GM23338 (cell line): ENCODE data around the gene SHANK1. TPM values are rescaled to one million over a fixed set of nuclear protein-coding genes. Genes with fewer than 3 reads are reported as not detected.

ENCODE experiments used
- ATAC-seq: fragments of 200-7000 bp; cut with Tn5 transposase; 3 replicates; pipeline ENCODE4 v1.9.1; 2020
- DNase-seq: peaks from one replicate; pipeline ENCODE4 v3.0.0-alpha.2; 2015; ENCODE audit warnings: low spot score
- H2AFZ ChIP-seq: fragments of 200-600 bp; sonication (generic); 2 replicates; pipeline ENCODE4 v1.8.0; 2016; ENCODE audit warnings: antibody characterized with exemption, mild to moderate bottlenecking, moderate library complexity
- H3F3A ChIP-seq: fragments of 200-600 bp; sonication (generic); replicated peaks from 2 replicates; pipeline ENCODE4 v1.8.0; 2017; ENCODE audit warnings: antibody characterized with exemption, mixed run types, low read depth
- H3K27ac ChIP-seq: fragments of 200-600 bp; sonication (generic); 2 replicates; pipeline ENCODE4 v1.6.1; 2016; ENCODE audit warnings: low read depth
- H3K27me3 ChIP-seq: fragments of 200-600 bp; sonication (generic); 2 replicates; pipeline ENCODE4 v1.8.0; 2016; ENCODE audit warnings: mild to moderate bottlenecking, mixed run types, moderate library complexity; ENCODE audit not compliant: insufficient read depth
- H3K36me3 ChIP-seq: fragments of 200-600 bp; sonication (generic); 2 replicates; pipeline ENCODE4 v1.8.0; 2016; ENCODE audit warnings: mild to moderate bottlenecking; ENCODE audit not compliant: insufficient read depth
- H3K4me1 ChIP-seq: fragments of 200-600 bp; sonication (generic); 2 replicates; pipeline ENCODE4 v1.8.0; 2016; ENCODE audit warnings: mild to moderate bottlenecking, moderate library complexity; ENCODE audit not compliant: insufficient read depth
- H3K4me2 ChIP-seq: fragments of 200-600 bp; sonication (generic); 2 replicates; pipeline ENCODE4 v1.7.1; 2017; ENCODE audit warnings: mixed run types
- H3K4me3 ChIP-seq: fragments of 200-600 bp; sonication (generic); 2 replicates; pipeline ENCODE4 v1.6.1; 2016; ENCODE audit warnings: mixed run types
- H3K79me2 ChIP-seq: fragments of 200-600 bp; sonication (generic); replicated peaks from 2 replicates; pipeline ENCODE4 v1.8.0; 2017; ENCODE audit warnings: mild to moderate bottlenecking; ENCODE audit not compliant: insufficient read depth
- H3K9me2 ChIP-seq: fragments of 200-600 bp; sonication (generic); 2 replicates; pipeline ENCODE4 v1.8.0; 2017; ENCODE audit not compliant: insufficient read depth
- H4K20me1 ChIP-seq: fragments of 200-600 bp; sonication (generic); replicated peaks from 2 replicates; pipeline ENCODE4 v1.8.0; 2017; ENCODE audit warnings: mild to moderate bottlenecking; ENCODE audit not compliant: insufficient read depth
- H3K27ac Mint-ChIP-seq: 2 replicates; pipeline ENCODE4 v1.8.0; 2020; ENCODE audit warnings: inconsistent platforms, mild to moderate bottlenecking, moderate library complexity, mixed read lengths
- H3K27me3 Mint-ChIP-seq: 3 replicates; pipeline ENCODE4 v1.8.0; 2022; ENCODE audit warnings: low read depth, mild to moderate bottlenecking, moderate library complexity, mixed read lengths, inconsistent platforms; ENCODE audit not compliant: insufficient read depth, poor library complexity
- H3K36me3 Mint-ChIP-seq: 3 replicates; pipeline ENCODE4 v1.8.0; 2021; ENCODE audit warnings: low read depth, mild to moderate bottlenecking, inconsistent platforms, moderate library complexity, mixed read lengths
- H3K4me1 Mint-ChIP-seq: 3 replicates; pipeline ENCODE4 v1.8.0; 2020; ENCODE audit warnings: mild to moderate bottlenecking, inconsistent platforms, mixed read lengths
- H3K4me3 Mint-ChIP-seq: 3 replicates; pipeline ENCODE4 v1.8.0; 2021; ENCODE audit warnings: moderate library complexity, mild to moderate bottlenecking, inconsistent platforms, mixed read lengths
- H3K9me3 Mint-ChIP-seq: 3 replicates; pipeline ENCODE4 v1.8.0; 2020; ENCODE audit warnings: moderate library complexity, mild to moderate bottlenecking, inconsistent platforms, mixed read lengths
- CREB1 ChIP-seq: fragments of 250-450 bp; sonication (Bioruptor Pico); IDR thresholded peaks from 2 replicates; pipeline ENCODE4 v1.5.0; 2020; ENCODE audit warnings: low read depth, mild to moderate bottlenecking, moderate library complexity
- ETS1 ChIP-seq: IDR thresholded peaks from 2 replicates; pipeline ENCODE4 v1.6.1; 2016; ENCODE audit warnings: antibody characterized with exemption
- EZH2phosphoT487 ChIP-seq: fragments of 200-600 bp; sonication (generic); IDR thresholded peaks from one replicate; pipeline ENCODE4 v1.8.1; 2018; ENCODE audit warnings: antibody characterized with exemption; ENCODE audit not compliant: unreplicated experiment
- JUNB ChIP-seq: IDR thresholded peaks from one replicate; pipeline ENCODE4 v1.6.1; 2016; ENCODE audit warnings: antibody characterized with exemption; ENCODE audit not compliant: unreplicated experiment
- NANOG ChIP-seq: IDR thresholded peaks from 2 replicates; pipeline ENCODE4 v1.6.1; 2016; ENCODE audit warnings: antibody characterized with exemption, borderline replicate concordance
- POLR2AphosphoS5 ChIP-seq: IDR thresholded peaks from 2 replicates; pipeline ENCODE4 v1.6.1; 2016; ENCODE audit warnings: antibody characterized with exemption, low read depth
- STAT1 ChIP-seq: IDR thresholded peaks from one replicate; pipeline ENCODE4 v1.6.1; 2016; ENCODE audit warnings: antibody characterized with exemption; ENCODE audit not compliant: unreplicated experiment
- ZNF462 ChIP-seq: fragments of 250-450 bp; sonication (Bioruptor Pico); IDR thresholded peaks from 2 replicates; pipeline ENCODE4 v1.5.0; 2020; ENCODE audit warnings: mild to moderate bottlenecking, moderate library complexity
- polyA plus RNA-seq: library from polyadenylated mRNA; unstranded; fragments of >200 nt; fragmentation: Nextera tagmentation; extraction: Ambion mirVana; gene quantifications from 2 replicates; pipeline ENCODE4 v1.2.1, GENCODE V29; 2016
- total RNA-seq: library from RNA; depleted of rRNA; stranded (reverse); fragments of >200 nt; shearing (Covaris generic); gene quantifications from 2 replicates; pipeline ENCODE4 v1.2.3, GENCODE V29; 2014
- TF ChIP-seq, protein P1 (sequence below), 2 experiments: fragments of 200-600 bp in 1 of 2; sonication (generic) in 1 of 2; conservative IDR thresholded peaks; 2 replicates each; pipeline versions ENCODE4 v1.5.1 to v1.6.1; 2016 to 2017; ENCODE audit warnings: antibody characterized with exemption in 2 of 2, low read depth in 2 of 2, mild to moderate bottlenecking in 2 of 2, moderate library complexity in 1 of 2

SHANK1 gene
- total and polyA plus RNA-seq, 2 experiments from 2014 or later: 0.23 to 4.1 TPM

- TF ChIP-seq ZNF462 (CRISPR knock-in tag) (no peak), CREB1 (CRISPR knock-in tag) (no peak), POLR2AphosphoS5 (no peak), NANOG (no peak), EZH2phosphoT487 (no peak), JUNB (no peak), STAT1 (no peak)
Measured at GRCh38 chr19:50725218-50725910, 5.8 kb upstream of the SHANK1 start (continued).

GRCh38 chr19:50724522-50725217, 5.1 kb upstream of the SHANK1 start:
- Histone ChIP-seq H2AFZ (peak overlapping the region; percentile 89; the same call in 1 of the 2 replicates), H3K27ac (no peak overlapping the region), H3K4me2 (peak overlapping the region; percentile 99), H3K27me3 (peaks cover 48% of the 10 kb centered on the region), H3F3A (0 out of 2 replicates have a peak, but pooled peaks cover 7% of the 10 kb centered on the region), H3K4me1 (peaks cover 49% of the 10 kb centered on the region), H3K9me2 (no peaks in the 10 kb centered on the region), H3K79me2 (peaks cover 10% of the 10 kb centered on the region), H3K4me3 (peak overlapping the region; percentile 88), H3K36me3 (no peaks in the 10 kb centered on the region), H4K20me1 (no peaks in the 10 kb centered on the region; the same call in 1 of the 2 replicates)
- H3K4me3 Mint-ChIP-seq: peak overlapping the region; percentile 52; the same call in 2 of the 3 replicates
- H3K4me1 Mint-ChIP-seq: no peaks in the 10 kb centered on the region
- peak; percentile 100 for DNase-seq
- peak; percentile 67 for ATAC-seq
- H3K27ac Mint-ChIP-seq: no peak overlapping the region
- H3K9me3 Mint-ChIP-seq: peaks cover 93% of the 10 kb centered on the region
- peaks cover 20% of the 10 kb centered on the region for H3K27me3 Mint-ChIP-seq
- H3K36me3 Mint-ChIP-seq: peaks cover 26% of the 10 kb centered on the region
- TF ChIP-seq, protein P1, sequence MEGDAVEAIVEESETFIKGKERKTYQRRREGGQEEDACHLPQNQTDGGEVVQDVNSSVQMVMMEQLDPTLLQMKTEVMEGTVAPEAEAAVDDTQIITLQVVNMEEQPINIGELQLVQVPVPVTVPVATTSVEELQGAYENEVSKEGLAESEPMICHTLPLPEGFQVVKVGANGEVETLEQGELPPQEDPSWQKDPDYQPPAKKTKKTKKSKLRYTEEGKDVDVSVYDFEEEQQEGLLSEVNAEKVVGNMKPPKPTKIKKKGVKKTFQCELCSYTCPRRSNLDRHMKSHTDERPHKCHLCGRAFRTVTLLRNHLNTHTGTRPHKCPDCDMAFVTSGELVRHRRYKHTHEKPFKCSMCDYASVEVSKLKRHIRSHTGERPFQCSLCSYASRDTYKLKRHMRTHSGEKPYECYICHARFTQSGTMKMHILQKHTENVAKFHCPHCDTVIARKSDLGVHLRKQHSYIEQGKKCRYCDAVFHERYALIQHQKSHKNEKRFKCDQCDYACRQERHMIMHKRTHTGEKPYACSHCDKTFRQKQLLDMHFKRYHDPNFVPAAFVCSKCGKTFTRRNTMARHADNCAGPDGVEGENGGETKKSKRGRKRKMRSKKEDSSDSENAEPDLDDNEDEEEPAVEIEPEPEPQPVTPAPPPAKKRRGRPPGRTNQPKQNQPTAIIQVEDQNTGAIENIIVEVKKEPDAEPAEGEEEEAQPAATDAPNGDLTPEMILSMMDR (conservative IDR thresholded peaks at IDR 0.05; ENCODE audit: low read depth in 2 of 2): peak; percentile 64 to 73
- TF ChIP-seq ETS1: no peak
- no peak for TF ChIP-seq STAT1
- TF ChIP-seq POLR2AphosphoS5: peak; percentile 91
